ENCODE results near the gene C1orf35.

DNA sequence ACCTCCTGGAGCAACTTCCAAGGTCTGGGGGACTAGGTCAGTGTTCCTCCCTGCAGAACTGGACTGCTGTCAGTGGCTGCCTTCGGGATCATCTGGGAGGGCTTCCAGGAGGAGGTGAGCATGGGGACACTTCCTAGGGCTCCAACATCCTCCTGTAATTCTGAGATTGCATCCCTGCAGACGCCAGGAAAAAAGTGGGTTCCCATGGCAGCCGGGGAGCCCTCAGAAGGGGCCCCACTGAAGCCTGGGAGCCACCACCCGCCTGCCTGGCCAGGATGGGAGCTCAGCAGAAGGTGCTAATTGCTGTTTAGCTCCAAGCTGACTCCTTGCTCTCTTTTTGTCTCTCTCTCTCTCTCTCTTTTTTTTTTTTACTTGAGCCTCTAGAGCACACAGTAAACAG, 36.7 kb downstream of the C1orf35 start:
- TF ChIP-seq, protein P1, sequence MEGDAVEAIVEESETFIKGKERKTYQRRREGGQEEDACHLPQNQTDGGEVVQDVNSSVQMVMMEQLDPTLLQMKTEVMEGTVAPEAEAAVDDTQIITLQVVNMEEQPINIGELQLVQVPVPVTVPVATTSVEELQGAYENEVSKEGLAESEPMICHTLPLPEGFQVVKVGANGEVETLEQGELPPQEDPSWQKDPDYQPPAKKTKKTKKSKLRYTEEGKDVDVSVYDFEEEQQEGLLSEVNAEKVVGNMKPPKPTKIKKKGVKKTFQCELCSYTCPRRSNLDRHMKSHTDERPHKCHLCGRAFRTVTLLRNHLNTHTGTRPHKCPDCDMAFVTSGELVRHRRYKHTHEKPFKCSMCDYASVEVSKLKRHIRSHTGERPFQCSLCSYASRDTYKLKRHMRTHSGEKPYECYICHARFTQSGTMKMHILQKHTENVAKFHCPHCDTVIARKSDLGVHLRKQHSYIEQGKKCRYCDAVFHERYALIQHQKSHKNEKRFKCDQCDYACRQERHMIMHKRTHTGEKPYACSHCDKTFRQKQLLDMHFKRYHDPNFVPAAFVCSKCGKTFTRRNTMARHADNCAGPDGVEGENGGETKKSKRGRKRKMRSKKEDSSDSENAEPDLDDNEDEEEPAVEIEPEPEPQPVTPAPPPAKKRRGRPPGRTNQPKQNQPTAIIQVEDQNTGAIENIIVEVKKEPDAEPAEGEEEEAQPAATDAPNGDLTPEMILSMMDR (conservative IDR thresholded peaks at IDR 0.05; ENCODE audit: low read depth, low read length) = no peak
- no peak for TF ChIP-seq EZH2 (IDR thresholded peaks at IDR 0.05; ENCODE audit: low read length, unreplicated experiment)

All from PC-3 (cell line).